SK-N-SH treated with all-trans-retinoic acid at 6 μM for 48 hours (cell line): ENCODE measurements around the gene CALHM1.

Experiments
- ATAC-seq: fragments of 200-7000 bp; cut with Tn5 transposase; 3 replicates; pipeline ENCODE4 v1.9.1; 2020; ENCODE audit warnings: mild to moderate bottlenecking, moderate library complexity
- ARNTL ChIP-seq: fragments of 450-650 bp; formaldehyde crosslinking; IDR thresholded peaks from 2 replicates; pipeline ENCODE4 v1.5.0; 2020; ENCODE audit warnings: low read depth, mild to moderate bottlenecking, moderate library complexity, borderline replicate concordance
- CREB5 ChIP-seq: fragments of 250-450 bp; sonication (Bioruptor Pico); IDR thresholded peaks from 2 replicates; pipeline ENCODE4 v1.5.1; 2020; ENCODE audit warnings: low read depth, mild to moderate bottlenecking, moderate library complexity
- CSDC2 ChIP-seq: fragments of 250-450 bp; sonication (Bioruptor Pico); IDR thresholded peaks from 2 replicates; pipeline ENCODE4 v1.5.0; 2020; ENCODE audit warnings: mild to moderate bottlenecking, moderate library complexity
- ESRRG ChIP-seq: fragments of 250-450 bp; sonication (Bioruptor Pico); IDR thresholded peaks from 2 replicates; pipeline ENCODE4 v1.6.1; 2021; ENCODE audit warnings: mild to moderate bottlenecking
- GLIS3 ChIP-seq: fragments of 250-450 bp; sonication (Bioruptor Pico); IDR thresholded peaks from 2 replicates; pipeline ENCODE4 v1.5.0; 2020; ENCODE audit warnings: mild to moderate bottlenecking, moderate library complexity
- ISL1 ChIP-seq: fragments of 250-450 bp; sonication (Bioruptor Pico); IDR thresholded peaks from 2 replicates; pipeline ENCODE4 v2.1.2; 2022; ENCODE audit warnings: mild to moderate bottlenecking, moderate library complexity
- OSR1 ChIP-seq: fragments of 250-450 bp; sonication (Bioruptor Pico); IDR thresholded peaks from 2 replicates; pipeline ENCODE4 v1.8.0; 2022; ENCODE audit warnings: moderate library complexity, mild to moderate bottlenecking, inconsistent platforms
- POU6F1 ChIP-seq: fragments of 250-450 bp; sonication (Bioruptor Pico); IDR thresholded peaks from 2 replicates; pipeline ENCODE4 v1.8.0; 2021; ENCODE audit warnings: low read depth, mild to moderate bottlenecking, moderate library complexity, borderline replicate concordance
- PPARA ChIP-seq: fragments of 250-450 bp; sonication (Bioruptor Pico); IDR thresholded peaks from 2 replicates; pipeline ENCODE4 v1.5.0; 2020; ENCODE audit warnings: mild to moderate bottlenecking, borderline replicate concordance
- RARB ChIP-seq: fragments of 250-450 bp; sonication (Bioruptor Pico); IDR thresholded peaks from 2 replicates; pipeline ENCODE4 v1.8.0; 2021; ENCODE audit warnings: mild to moderate bottlenecking, moderate library complexity
- SNAI2 ChIP-seq: fragments of 250-450 bp; sonication (Bioruptor Pico); IDR thresholded peaks from 2 replicates; pipeline ENCODE4 v1.5.0; 2020; ENCODE audit warnings: mild to moderate bottlenecking, moderate library complexity
- TCF4 ChIP-seq: fragments of 250-450 bp; sonication (Bioruptor Pico); IDR thresholded peaks from 2 replicates; pipeline ENCODE4 v1.8.0; 2021; ENCODE audit warnings: mild to moderate bottlenecking, moderate library complexity, borderline replicate concordance
- TOX ChIP-seq: fragments of 250-450 bp; sonication (Bioruptor Pico); IDR thresholded peaks from 2 replicates; pipeline ENCODE4 v1.8.0; 2021; ENCODE audit warnings: mild to moderate bottlenecking, moderate library complexity, borderline replicate concordance
- ZC3H10 ChIP-seq: fragments of 250-450 bp; sonication (Bioruptor Pico); IDR thresholded peaks from 2 replicates; pipeline ENCODE4 v1.5.1; 2021; ENCODE audit warnings: mild to moderate bottlenecking, moderate library complexity
- ZFP3 ChIP-seq: fragments of 250-450 bp; sonication (Bioruptor Pico); IDR thresholded peaks from 2 replicates; pipeline ENCODE4 v1.5.0; 2020; ENCODE audit warnings: mild to moderate bottlenecking, moderate library complexity
- ZFP30 ChIP-seq: fragments of 450-650 bp; formaldehyde crosslinking; IDR thresholded peaks from 2 replicates; pipeline ENCODE4 v1.5.0; 2022; ENCODE audit warnings: mild to moderate bottlenecking, moderate library complexity
- ZNF565 ChIP-seq: fragments of 450-650 bp; formaldehyde crosslinking; conservative IDR thresholded peaks from 2 replicates; pipeline ENCODE4 v1.5.0; 2020; ENCODE audit warnings: low read depth, mild to moderate bottlenecking, moderate library complexity
- ZNF70 ChIP-seq: fragments of 450-650 bp; formaldehyde crosslinking; IDR thresholded peaks from 2 replicates; pipeline ENCODE4 v1.5.0; 2020; ENCODE audit warnings: mild to moderate bottlenecking, moderate library complexity
- ZNF8 ChIP-seq: fragments of 450-650 bp; formaldehyde crosslinking; IDR thresholded peaks from 2 replicates; pipeline ENCODE4 v1.5.0; 2020; ENCODE audit warnings: mild to moderate bottlenecking, moderate library complexity
- TF ChIP-seq, protein P1 (sequence below): fragments of 250-450 bp; sonication (Bioruptor Pico); IDR thresholded peaks from 2 replicates; pipeline ENCODE4 v1.5.0; 2020; ENCODE audit warnings: mild to moderate bottlenecking, moderate library complexity
- TF ChIP-seq, protein P2 (sequence below): fragments of 250-450 bp; sonication (Bioruptor Pico); IDR thresholded peaks from 2 replicates; pipeline ENCODE4 v1.5.1; 2021; ENCODE audit warnings: mild to moderate bottlenecking, moderate library complexity

The CALHM1 gene

DNA sequence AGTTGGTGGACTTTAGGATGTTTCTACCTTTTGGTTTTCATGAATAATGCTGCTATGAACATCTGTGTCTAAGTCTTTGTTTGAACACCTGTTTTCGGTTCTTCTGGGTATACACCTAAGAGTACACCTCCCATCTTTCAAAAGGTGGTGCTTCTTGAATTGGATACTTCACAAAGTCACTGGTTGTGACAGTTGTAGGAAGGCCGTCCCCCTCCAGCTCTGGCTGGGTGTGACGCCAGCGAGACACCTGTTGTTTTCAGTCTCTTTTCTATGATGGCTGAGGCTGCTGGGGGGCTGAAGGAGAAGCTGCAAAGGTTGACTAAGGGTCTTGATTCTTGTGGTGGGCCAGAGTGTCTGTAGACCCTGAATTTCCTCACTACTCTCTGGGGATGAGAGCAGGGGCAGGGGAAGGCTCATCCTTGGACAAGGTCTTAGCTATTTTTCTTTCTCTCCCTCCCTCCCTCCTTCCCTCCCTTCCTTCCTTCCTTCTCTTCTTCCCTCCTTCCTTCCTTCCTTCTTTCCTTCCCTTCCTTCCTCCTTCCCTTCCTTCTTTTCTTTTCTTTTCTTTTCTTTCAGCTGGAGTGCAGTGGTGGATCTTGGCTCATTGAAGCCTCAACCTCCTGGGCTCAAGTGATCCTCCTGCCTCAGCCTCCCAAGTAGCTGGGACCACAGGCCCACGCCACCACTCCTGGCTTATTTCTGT, 40.4 kb upstream of the CALHM1 start:
- TF ChIP-seq PPARA (CRISPR knock-in tag) (no peak), ISL1 (CRISPR knock-in tag) (no peak)

GRCh38 chr10:103497161-103497915, 38.6 kb upstream of the CALHM1 start:
- TF ChIP-seq TCF4: no peak
- no peak for ATAC-seq

More for the DNA sequence above, 40.4 kb upstream of the CALHM1 start:
- no peak for ATAC-seq

- no peak for ATAC-seq
- TF ChIP-seq ZNF70 (CRISPR knock-in tag) (no peak), POU6F1 (no peak), CREB5 (CRISPR knock-in tag) (no peak), OSR1 (CRISPR knock-in tag) (no peak), ARNTL (CRISPR knock-in tag) (no peak), GLIS3 (CRISPR knock-in tag) (no peak), CSDC2 (CRISPR knock-in tag) (no peak), ZFP3 (CRISPR knock-in tag) (no peak), ZFP30 (CRISPR knock-in tag) (no peak)
- TF ChIP-seq, protein P1, sequence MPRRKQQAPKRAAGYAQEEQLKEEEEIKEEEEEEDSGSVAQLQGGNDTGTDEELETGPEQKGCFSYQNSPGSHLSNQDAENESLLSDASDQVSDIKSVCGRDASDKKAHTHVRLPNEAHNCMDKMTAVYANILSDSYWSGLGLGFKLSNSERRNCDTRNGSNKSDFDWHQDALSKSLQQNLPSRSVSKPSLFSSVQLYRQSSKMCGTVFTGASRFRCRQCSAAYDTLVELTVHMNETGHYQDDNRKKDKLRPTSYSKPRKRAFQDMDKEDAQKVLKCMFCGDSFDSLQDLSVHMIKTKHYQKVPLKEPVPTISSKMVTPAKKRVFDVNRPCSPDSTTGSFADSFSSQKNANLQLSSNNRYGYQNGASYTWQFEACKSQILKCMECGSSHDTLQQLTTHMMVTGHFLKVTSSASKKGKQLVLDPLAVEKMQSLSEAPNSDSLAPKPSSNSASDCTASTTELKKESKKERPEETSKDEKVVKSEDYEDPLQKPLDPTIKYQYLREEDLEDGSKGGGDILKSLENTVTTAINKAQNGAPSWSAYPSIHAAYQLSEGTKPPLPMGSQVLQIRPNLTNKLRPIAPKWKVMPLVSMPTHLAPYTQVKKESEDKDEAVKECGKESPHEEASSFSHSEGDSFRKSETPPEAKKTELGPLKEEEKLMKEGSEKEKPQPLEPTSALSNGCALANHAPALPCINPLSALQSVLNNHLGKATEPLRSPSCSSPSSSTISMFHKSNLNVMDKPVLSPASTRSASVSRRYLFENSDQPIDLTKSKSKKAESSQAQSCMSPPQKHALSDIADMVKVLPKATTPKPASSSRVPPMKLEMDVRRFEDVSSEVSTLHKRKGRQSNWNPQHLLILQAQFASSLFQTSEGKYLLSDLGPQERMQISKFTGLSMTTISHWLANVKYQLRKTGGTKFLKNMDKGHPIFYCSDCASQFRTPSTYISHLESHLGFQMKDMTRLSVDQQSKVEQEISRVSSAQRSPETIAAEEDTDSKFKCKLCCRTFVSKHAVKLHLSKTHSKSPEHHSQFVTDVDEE (CRISPR knock-in tag): no peak
- TF ChIP-seq, protein P2, sequence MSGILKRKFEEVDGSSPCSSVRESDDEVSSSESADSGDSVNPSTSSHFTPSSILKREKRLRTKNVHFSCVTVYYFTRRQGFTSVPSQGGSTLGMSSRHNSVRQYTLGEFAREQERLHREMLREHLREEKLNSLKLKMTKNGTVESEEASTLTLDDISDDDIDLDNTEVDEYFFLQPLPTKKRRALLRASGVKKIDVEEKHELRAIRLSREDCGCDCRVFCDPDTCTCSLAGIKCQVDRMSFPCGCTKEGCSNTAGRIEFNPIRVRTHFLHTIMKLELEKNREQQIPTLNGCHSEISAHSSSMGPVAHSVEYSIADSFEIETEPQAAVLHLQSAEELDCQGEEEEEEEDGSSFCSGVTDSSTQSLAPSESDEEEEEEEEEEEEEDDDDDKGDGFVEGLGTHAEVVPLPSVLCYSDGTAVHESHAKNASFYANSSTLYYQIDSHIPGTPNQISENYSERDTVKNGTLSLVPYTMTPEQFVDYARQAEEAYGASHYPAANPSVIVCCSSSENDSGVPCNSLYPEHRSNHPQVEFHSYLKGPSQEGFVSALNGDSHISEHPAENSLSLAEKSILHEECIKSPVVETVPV (CRISPR knock-in tag): no peak
- TF ChIP-seq, all 23 proteins: peak for 0
Observed at GRCh38 chr10:103495321-103495720, 36.6 kb upstream of the CALHM1 start.

DNA sequence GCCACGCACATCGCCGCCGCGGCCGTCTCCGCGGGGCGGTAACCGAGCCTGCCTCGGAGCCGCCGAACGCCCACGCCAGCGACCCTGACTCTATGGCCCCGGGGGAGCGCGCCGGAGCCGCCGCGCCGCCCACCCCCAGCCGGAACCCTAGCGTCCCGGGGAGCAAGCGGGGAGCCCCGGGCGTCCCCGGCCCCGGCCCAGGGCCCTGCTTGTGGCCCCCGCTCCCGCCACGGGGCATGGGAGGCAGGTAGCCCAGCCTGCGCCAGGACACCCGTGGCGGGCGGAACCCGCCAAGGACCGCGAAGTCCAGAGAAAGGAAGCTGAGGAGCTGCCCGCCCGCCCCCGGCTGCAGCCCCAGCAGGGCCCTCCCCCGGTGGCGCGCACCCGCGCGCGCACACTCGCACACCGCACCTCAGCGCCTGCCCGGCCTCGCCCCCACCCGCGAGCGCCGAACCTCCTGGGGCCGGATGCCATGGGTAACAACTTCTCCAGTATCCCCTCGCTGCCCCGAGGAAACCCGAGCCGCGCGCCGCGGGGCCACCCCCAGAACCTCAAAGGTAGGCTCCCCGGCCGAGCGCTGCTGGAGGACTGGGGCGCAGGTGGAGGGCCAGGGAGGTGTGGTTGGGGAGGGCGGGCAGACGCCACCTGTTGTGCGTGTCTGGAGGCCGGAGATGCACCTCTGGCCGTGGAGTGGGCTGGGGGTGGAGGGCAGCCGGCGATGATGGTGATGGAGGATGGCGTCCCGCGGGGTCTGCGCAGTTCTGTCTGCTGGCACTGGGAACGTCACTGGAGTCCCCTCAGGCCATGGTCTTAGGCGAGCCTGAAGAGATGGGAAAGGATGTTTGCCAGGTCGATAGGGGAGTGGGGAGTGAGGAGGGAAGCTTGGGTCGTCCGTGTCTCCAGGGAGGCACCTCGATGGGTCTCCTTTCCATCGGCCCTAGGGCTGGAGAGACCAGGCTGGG, 35.5 kb upstream of the CALHM1 start:
- ATAC-seq: no peak
- TF ChIP-seq TCF4 (no peak), POU6F1 (no peak), ESRRG (no peak), ZFP30 (CRISPR knock-in tag) (no peak), ZC3H10 (CRISPR knock-in tag) (no peak), TOX (CRISPR knock-in tag) (no peak), ARNTL (CRISPR knock-in tag) (no peak), RARB (no peak), SNAI2 (no peak), ZNF565 (CRISPR knock-in tag) (no peak), PPARA (CRISPR knock-in tag) (no peak), ZNF8 (no peak), ISL1 (CRISPR knock-in tag) (no peak), ZNF70 (CRISPR knock-in tag) (no peak)
- TF ChIP-seq, protein P1 (CRISPR knock-in tag): no peak
